Ramos (cell line): ENCODE data around the gene TTLL1.
"Not testable (repeated sequence)": the region's sequence is repeated elsewhere in the genome, so short reads cannot be mapped to it uniquely, and the experiment has no call there.

Experiments used
- in situ Hi-C: fragments of 300-500 bp; cut with MboI; formaldehyde crosslinking; loops from one replicate; pipeline ENCODE4 v1.14.3; 2022; ENCODE audit warnings: low sequenced_read_pairs; ENCODE audit not compliant: unreplicated experiment

TTLL1 gene

DNA sequence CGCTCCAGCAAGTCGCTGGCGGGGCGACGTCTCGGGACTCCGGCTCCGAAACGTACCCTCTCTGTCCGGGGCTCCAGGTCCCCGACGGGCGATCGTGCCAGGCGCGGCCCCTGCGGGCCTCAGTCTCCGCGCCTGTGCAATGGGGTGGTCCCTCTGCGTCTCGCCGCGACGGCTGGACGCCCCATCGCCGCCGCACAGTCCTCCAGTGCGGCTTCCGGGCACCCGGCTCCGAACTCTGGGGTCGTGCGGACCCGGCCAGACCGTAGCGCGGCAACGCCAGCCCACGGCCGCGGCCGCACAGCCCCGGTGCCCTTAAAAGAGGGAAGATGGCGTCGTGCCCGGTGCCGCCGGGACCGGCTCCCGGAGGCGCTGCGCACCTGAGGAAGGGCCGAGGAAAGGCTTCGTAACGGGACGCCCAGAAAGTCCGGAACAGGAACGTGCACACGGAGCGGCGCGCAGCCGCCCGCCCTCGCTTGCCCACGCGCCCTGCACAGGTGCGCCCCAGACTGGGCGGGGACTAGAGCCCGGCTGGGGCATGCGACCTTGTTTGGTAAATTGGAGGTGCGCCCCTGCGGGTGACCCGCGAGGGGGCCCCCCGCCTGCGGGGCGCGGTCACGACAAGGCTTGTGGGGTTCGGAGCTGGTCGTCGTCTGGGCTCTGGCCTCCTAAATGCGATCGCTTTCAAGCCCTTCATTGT, 21.9 kb upstream of the TTLL1 start:
- in situ Hi-C loops, result loop anchor here (5.0 kb wide), 1 partner anchor 569 kb away; no protein-coding TSS in a partner anchor

GRCh38 chr22:43110444-43110926, 21.3 kb upstream of the TTLL1 start, which contains the start of gene BIK:
TSS of gene BIK (plus strand) at chr22:43110750. CDS start at chr22:43124023, 13,273 bp downstream.
- in situ Hi-C loops, result loop anchor here (5.0 kb wide), 1 partner anchor 568 kb away; no protein-coding TSS in a partner anchor

DNA sequence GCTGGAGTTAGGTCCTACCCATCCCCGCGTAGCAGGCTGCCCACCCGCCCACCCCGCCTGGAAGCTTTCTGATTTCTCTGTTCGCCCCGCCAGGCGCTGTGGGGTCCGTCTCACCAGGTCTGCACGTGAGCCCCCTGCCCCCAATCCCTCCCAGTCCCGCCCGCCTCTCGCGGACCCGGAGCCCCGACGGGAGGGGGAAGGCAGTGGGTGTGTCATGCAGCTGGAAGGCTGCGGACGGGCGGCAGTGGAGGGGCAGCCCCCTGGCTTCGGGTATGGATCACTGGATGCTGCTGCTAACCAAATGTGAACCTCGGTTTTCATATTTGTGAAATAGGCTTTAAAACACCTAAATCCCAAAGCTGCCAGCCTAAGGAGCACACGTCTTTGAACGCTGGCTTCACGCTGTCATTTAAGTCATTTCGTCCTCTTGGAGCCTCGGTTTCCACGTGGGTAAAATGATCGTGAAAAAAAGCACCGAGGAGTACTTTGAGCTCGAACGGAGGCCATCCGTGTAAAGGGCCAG, 20.8 kb upstream of the TTLL1 start:
- in situ Hi-C loops, result loop anchor here (5.0 kb wide), 1 partner anchor 568 kb away; no protein-coding TSS in a partner anchor

GRCh38 chr22:43109511-43109910, 20.3 kb upstream of the TTLL1 start:
- in situ Hi-C loops, result no loop called here

- in situ Hi-C loops, result no loop called here
Observed at GRCh38 chr22:43106302-43106701, 17.1 kb upstream of the TTLL1 start.

DNA sequence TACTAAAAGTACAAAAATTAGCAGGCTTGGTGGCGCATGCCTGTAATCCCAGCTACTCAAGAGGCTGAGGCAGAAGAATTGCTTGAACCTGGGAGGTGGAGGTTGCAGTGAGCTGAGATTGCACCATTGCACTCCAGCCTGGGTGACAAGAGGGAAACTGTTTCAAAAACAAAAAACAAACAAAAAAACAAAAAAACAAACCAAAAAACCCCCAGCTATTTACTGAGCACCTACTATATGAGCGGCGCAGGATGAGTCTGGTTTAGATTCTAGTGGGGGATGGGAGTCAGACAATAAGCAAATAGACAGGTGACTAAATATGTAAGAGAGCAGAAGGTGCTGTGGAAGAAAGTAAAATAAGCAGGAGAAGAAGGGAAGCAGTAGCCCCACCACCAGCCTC, 15.8 kb upstream of the TTLL1 start:
- in situ Hi-C loops, result not testable (repeated sequence)

DNA sequence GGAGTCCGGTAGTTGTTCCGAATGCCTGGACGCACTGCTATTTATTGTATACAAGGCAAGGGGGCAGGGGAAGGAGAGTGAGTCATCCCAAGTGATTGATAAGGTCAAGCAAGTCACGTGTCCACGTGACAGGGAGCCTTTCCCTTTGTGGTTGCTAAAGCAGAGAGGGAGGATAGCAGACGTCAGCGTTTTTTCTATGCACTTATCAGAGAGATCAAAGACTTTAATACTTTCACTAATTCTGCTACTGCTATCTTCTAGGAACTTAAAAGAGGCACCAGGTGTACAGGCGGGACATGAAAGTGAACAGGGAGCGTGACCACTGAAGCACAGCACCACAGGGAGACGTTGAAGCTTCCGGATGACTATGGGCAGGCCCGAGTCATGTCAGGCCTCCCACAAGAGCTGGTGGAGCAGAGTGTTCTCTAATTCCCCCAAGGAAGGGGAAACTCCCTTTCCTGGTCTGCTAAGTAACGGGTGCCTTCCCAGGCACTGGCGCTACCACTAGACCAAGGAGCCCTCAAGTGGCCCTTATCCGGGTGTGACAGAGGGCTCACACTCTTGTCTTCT, 14.9 kb upstream of the TTLL1 start:
- in situ Hi-C loops, result not testable (repeated sequence)

GRCh38 chr22:43101306-43101705, 12.1 kb upstream of the TTLL1 start:
- in situ Hi-C loops, result no loop called here

DNA sequence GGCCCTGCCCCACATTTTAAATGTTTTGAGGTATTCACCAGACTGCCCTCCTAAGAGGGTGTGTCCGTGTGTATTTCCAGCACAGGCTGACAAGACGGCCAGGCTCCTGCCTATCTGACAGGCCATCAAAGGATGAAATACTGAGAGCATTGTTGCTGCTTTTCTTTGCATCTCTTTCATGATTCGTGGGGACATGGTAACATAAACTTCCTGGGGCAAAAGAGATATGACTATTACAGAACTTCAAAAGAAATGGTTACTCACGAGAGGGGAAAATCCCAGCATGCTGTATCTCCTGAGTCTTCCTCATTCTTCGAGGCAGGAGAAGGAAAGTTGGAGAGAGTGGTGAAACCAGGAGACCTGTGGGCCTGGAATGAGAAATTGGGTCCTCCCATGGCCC, 11.0 kb upstream of the TTLL1 start:
- in situ Hi-C loops, result no loop called here

DNA sequence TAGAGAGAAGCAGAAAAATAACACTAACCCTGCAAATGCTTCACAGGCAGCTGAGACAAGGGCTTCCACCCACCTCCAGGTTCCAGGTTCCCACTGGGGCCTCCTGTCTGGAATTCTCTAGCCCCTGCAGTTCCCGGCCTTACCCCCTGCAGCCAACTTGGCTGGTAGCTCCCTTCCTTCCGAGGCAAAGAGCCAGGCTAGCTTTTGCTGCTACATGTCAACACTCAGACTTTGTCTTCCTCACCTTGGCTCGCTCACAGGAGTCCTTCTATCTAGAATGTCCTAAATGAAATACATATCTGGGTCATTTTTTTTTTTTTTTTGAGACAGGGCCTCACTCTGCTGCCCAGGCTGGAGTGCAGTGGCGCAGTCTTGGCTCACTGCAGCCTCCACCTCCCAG, 9.9 kb upstream of the TTLL1 start:
- in situ Hi-C loops, result no loop called here

DNA sequence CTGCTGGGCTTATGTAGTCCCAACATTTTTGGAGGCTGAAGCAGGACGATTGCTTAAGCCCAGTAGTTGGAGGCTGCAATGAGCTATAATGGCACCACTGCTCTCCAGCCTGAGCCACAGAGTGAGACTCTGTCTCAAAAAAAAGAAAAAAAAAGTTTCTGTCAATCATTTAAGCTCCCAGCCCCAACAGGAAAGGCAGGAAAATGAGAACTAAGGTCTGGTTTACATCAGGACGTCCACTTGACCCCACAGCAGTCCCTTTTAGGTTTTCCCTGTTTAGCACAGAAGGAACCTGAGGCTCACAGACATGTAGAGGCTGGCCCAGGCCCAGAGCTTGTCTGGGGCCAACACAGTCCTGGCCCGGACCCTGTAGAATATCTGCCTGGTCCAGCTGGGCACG, 9.2 kb upstream of the TTLL1 start:
- in situ Hi-C loops, result no loop called here

GRCh38 chr22:43096420-43096819, 7.2 kb upstream of the TTLL1 start:
- in situ Hi-C loops, result no loop called here

- in situ Hi-C loops, result no loop called here
Observed at GRCh38 chr22:43094551-43094950, 5.4 kb upstream of the TTLL1 start.

DNA sequence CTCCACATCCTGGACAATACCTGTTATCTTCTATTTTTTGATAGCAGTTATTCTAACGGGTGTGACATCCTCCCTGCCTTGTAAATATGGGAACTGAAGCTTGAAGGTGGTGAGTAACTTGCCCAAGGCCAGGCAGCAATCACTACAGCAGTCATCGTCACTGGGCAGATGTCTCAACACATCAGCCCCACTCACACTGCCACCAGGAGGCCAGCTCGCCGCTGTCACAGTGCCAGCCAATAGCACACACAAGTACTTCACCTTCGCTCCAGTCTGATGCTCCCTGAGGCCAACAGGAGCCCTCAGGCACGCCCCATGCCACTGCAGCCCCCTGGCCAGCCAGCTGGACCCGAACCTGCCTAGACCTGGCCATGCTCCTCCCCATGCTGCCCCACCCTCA, 4.9 kb upstream of the TTLL1 start:
- in situ Hi-C loops, result no loop called here

- in situ Hi-C loops, result no loop called here
Observed at GRCh38 chr22:43092085-43092484, 2.9 kb upstream of the TTLL1 start.

DNA sequence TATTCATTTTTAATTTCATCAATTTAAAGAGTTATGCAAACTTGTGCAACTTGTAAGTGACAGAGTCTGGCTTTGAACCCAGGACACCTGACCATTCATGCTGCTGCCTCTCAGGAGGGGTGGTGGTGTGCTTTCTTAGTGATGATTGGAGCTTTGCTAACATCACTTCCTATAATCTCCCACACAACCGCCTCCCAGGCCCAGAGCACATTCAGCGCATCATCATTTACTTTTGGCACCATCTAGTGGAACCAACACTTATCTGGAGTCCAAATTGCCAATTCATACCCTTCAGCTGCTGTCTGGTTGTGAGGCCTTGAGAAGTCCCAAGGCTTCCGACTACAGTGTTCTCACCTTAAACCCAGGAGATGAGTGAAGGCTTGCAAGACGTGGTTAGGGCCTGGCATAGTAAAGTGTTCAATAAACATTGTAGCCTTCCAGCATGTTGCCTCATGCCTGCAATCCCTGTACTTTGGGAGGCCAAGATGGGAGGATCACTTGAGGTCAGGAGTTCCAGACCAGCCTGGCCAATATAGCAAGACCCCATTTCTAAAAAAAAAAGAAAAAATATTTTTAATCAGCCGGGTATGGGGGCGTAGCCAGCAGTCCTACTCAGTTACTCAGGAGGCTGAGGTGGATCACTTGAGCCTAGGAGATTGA, 1.1 kb upstream of the TTLL1 start:
- in situ Hi-C loops, result no loop called here

DNA sequence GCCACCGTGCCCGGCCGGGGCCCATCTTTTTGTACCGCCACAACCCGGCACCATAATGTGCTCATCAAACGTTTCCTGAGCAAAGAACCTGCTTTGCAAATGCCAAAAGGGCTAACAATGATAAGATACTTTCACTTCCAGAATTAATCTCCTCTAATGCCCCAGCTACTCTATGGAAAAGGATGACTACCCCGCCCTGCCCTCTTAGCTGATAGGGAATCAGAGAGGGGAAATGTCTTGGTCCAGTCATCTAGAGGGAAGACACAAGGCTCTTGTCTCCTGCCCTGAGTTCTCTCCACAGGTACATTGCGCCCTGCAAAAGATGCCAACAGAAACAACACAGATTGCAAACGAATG, 586 bp downstream of the TTLL1 start:
- in situ Hi-C loops, result no loop called here

DNA sequence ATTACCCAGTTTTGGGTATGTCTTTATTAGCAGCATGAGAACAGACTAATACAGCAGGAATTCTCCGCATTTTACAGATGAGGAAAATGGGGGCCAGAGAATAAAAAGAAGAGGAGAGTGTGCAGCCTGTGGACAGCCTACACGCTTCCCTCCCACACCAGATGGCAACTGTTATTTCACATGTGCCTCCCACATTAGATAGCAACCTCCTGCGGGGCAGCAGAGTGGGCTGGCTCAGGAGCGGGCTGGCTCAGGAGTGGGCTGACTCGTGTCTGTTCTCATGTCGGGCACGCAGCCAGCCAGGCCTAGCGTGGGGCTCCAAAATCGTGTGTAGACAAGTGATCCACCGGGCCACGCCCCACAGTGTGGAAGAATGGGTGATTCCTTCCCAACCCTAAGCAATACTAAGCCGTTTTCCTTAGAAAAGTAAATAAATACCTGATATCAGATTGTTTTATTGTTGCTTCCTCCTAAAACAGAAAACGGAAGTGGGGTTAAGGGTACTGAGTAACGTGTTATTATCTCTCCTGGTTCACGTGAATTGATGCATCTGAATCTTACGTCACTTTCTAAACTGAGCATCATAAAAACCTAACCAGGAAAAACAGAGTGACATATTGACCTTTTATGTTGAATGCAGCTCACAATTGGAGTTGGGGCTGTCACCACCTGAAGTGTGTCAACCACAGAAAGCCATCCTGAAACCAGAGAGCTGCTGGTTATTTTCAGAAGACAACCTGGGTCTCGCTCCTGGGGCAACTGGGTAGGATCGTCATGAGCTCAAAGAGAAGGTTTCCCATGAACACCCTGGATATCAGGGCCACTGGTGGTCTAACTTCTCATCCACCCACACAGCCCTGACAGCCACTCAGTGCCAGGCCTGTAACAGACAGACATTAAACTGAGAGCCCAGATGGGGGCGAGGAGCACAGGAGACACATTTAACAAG, 3.3 kb downstream of the TTLL1 start:
- in situ Hi-C loops, result no loop called here

DNA sequence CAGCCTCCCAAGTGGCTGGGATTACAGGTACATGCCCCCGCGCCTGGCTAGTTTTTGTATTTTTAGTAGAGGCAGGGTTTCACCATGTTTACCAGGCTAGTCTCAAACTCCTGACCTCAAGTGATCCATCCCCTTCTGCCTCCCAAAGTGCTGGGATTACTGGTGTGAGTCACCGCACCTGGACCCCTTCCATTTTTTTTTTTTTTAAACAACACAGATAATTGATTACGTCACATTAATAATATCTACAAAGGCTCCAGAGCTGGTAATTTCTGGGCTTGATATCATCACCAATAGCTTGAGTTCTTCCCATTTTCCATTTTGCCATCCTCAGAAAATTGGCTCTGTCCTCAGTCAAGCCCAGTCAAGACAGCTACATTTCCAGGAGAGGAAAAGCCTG, 7.2 kb downstream of the TTLL1 start:
- in situ Hi-C loops, result no loop called here

DNA sequence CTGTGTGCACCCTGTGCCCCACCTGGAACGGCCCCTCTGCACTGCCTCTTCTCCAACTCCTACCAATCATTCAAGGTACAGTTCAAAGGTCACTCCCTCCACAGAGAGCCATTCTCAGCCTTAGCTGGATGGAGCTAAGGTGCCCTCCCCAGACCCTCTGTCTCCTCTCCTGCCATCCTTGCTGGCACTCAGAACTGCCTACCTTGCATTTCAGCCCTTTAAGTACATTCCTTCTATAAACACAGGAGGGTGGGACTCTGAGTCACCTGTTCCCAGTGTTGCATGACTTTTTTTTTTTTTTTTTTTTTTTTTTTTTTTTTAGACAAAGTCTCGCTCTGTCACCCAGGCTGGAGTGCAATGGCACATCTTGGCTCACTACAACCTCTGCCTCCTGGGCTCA, 8.6 kb downstream of the TTLL1 start:
- in situ Hi-C loops, result no loop called here
